GM19455 (cell line): ENCODE data around the gene ASXL3.

Experiments
- ATAC-seq: cut with Tn5 transposase; IDR thresholded peaks from one replicate; pipeline ENCODE4 v1.9.1; 2021; ENCODE audit not compliant: unreplicated experiment

ASXL3 gene

DNA sequence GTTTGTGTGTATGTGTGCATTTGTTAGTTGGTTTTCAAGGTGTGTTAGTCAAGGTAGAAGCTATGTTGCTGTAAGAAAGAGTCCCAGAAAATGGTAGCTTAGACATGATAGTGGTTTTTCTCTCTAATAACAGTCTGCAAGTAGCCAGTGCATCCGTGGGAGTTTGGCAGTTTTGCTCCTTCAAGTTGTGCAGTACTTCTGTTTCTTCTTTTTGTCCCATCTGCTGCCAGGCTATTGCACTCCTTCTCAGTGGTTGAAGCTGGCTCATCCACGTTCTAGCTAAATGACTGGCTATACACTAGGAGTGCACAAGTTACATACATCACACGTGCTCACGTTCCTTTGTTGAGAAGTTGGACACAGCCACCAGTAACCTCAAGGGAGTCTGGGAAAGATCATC lies 134.7 kb downstream of the ASXL3 start:
- no peak for ATAC-seq

DNA sequence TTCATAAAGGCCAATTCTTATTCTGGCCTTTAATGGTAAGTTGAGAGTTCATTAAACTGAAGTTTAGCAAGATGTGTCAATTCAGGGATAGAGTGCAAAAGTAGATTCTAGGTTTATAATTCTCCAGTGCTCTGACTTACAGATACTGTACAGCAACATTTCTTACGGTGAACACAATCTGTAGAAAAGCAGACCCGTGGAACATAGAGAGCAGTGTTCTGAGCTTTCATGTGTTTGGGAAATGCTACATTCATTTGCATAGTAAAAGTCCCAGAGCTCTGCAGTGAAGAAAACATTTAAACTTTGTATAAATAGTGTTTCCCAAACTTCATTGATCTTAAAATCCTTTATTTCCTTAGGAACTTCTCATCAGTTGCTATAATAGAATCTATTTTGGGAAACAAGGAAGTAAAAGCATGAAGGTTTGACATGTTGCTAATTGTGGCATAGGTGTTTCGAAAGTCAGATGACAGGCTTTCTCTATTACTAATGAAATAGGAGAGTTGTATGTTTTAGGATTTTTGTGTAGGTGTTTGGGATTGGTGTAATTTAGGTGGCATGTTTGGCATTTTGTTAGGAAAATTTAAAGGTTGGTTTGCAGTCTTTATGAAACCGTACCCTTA lies 138.2 kb downstream of the ASXL3 start:
- ATAC-seq: no peak

DNA sequence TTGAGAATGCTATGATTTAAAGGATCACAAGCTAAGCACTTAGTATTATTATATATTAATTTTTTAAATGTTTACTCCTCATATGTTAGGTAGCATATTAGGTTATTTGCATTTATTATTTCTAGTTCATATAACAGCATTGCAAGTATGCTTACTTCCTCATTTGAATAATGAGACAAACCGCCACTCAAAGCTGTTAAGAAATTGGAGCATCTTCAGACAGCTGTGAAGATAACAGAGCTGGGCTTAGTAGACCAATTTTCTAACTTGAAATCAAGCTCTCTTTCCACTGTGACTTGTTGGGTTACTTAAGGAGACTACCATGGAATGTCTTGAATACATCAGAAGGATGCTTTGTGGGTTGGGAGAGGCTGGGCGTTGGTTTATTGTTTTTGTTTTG lies 139.3 kb downstream of the ASXL3 start:
- no peak for ATAC-seq

DNA sequence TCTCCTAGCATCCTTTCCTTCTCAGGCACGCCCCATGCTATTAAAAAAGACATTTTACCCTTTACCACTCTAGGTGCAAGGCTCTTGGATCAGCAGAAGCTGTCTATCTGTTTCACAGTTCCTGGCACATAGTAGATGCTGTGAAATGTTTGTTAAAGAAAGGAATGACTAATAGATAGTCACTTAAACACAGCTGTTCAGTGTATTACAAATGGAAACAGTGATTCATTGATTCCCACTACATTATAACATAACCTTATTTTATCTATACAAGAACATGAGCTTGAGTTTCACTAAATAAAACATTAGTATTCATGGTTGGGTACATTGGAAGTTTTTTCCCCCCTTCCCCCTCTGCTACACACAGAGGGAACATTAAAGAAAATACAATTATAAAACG lies 142.1 kb downstream of the ASXL3 start:
- no peak for ATAC-seq

DNA sequence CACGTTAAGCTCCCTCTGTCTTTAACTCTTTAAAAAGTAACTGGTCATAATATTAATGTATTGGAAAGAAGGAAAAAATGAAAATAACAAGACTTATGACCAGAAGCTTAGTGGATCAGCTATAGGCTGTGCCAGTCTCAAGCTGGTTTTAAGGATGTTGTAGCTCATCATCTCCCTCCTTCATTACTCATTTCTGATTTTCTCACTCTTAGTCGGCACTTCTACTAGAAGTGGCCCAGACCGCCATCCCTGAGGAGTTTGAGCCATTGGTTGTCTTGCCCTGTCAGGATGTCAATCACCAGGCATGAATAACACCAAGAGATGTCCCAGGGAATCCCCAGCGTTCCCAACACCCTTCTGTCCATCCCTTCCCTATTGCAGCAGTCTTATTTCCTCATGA lies 151.5 kb downstream of the ASXL3 start:
- ATAC-seq: no peak

DNA sequence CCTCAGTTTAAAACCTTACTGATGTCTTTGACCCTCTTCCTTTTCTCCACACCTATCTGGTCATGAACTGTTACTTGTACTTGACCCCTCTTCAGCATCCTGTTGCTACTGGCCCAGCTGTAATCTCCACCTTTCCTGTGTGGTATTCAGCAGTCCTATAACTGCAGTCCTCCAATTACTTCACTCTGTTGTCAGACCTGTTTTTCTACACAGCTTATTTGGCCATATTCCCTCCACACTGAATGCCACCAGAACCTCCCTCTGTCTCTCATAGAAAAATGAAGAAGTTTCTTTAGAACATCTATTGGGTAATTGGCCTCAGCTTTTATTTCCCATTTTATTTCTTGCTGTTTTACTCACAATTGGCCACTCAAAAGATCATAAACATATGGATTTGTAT lies 155.4 kb downstream of the ASXL3 start:
- no peak for ATAC-seq

DNA sequence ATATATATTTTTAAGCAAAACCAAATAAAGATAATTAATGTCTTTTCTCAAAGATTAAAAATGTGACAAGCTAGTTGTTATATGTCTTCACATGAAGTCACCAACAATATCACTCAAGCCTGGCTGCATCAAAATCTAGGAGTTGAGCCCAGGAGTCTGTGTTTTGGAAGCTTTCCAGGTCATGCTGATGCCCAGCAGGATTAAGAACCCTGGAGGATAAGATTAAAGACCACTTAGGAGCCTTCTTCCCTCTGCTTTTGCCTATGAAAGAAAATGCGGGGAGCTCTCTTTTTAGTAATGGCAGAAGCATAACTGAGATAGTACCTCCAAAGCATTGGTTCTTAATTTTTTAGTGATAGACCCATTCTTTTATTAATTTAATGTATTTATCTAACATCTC lies 157.4 kb downstream of the ASXL3 start:
- ATAC-seq: no peak

DNA sequence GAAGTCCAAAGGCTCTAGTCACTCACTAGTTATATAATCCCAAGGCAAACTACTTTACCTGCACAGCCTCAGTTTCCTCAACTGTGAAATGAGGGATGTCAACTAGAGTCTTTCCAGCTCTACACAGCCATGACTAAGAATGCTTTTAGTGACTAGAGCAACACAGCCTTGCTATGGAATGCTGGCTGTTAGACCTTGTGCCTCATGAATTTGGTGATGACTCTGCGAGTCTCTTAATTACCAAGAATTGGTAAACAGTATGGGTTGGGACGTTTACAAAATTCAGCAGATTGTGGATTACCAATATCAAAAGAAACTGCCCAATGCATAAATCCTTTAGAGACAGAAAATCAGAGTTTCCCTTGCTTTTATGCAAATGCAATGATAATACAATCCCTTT lies 163.7 kb downstream of the ASXL3 start:
- no peak for ATAC-seq

DNA sequence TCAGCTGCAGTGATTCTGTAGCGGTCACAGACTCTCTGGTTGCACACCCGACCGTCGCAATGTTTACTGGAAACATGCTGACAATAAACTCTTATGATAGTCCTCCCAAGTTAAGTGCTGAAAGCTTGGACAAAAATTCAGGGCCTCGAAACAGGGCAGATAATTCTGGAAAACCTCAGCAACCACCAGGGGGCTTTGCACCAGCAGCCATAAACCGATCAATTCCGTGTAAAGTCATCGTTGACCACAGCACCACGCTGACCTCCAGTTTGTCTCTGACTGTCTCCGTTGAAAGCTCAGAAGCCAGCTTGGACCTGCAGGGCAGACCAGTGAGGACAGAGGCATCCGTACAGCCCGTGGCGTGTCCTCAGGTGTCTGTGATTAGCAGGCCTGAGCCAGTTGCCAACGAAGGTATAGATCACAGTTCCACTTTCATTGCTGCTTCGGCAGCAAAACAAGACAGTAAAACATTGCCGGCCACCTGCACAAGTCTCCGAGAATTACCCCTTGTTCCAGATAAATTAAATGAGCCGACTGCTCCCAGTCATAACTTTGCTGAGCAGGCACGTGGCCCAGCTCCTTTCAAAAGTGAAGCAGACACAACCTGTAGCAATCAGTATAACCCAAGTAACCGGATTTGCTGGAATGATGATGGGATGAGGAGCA lies 166.1 kb downstream of the ASXL3 start:
- no peak for ATAC-seq

DNA sequence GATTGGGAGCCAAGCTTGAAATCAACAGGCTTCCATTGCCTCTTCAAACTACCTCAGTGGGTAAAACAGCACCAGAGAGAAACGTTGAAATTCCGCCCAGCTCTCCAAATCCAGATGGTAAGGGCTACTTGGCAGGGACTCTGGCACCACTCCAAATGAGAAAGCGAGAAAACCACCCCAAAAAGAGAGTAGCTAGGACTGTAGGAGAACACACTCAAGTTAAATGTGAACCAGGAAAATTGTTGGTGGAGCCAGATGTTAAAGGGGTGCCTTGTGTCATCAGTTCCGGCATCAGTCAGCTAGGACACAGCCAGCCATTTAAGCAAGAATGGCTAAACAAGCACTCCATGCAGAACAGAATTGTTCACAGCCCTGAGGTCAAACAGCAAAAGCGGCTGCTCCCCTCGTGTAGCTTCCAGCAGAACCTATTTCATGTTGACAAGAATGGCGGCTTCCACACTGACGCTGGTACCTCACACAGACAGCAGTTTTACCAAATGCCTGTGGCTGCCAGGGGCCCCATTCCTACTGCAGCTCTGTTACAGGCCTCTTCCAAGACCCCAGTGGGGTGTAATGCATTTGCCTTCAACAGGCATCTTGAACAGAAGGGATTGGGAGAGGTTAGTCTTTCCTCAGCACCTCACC lies 167.3 kb downstream of the ASXL3 start:
- ATAC-seq: no peak

DNA sequence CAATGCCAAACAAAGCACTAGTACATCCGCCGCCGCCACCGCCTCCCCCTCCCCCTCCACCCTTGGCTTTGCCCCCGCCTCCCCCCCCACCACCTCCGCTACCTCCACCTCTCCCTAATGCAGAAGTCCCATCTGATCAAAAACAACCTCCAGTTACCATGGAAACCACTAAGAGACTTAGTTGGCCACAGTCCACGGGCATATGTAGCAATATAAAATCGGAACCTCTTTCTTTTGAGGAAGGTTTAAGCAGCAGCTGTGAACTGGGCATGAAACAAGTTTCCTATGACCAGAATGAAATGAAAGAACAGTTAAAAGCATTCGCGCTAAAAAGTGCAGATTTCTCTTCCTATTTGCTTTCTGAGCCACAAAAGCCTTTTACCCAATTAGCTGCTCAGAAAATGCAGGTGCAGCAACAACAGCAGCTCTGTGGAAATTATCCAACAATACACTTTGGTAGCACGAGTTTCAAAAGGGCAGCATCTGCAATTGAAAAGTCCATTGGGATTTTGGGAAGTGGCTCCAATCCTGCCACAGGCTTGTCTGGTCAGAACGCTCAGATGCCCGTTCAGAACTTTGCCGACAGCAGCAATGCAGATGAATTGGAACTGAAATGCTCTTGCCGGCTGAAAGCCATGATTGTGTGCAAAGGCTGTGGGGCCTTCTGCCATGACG lies 168.0 kb downstream of the ASXL3 start:
- ATAC-seq: no peak

DNA sequence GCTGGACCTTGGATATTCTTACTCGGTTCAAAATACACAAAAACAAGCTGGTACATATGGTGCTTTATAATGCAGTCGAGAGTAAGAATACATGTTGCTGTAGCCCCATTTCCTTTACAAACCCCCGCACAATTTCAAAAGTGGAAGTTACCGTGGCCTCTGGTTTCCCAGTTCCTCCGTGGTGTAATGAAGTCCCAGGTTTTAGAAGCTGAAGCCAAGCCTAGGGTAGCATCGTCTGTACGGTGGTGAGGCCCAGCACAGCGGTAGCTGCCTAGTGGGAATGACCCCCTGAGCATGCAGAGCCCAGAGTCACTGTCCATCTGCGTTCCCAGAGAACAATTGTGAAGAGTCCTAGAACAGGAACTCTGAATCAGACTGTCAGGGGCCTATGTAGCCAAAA lies 171.8 kb downstream of the ASXL3 start:
- no peak for ATAC-seq

DNA sequence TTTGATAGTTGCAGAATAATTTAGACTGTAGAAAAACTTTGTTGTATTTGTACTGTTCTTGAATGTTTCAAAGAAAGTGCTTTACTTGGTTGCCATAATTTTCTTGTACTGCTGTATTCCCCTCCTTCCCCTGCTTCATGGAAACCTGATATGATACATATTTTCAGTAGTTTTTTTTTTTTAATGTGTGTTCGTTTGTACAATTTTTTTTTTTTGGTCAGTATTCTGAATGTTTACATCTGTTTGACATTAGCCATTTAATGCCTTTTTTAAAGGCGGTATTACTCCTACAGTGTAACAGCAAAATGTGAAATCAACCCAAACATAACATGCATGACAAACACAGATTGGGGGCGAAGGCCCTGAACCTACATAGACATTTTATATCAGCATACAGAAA lies 172.3 kb downstream of the ASXL3 start:
- no peak for ATAC-seq

DNA sequence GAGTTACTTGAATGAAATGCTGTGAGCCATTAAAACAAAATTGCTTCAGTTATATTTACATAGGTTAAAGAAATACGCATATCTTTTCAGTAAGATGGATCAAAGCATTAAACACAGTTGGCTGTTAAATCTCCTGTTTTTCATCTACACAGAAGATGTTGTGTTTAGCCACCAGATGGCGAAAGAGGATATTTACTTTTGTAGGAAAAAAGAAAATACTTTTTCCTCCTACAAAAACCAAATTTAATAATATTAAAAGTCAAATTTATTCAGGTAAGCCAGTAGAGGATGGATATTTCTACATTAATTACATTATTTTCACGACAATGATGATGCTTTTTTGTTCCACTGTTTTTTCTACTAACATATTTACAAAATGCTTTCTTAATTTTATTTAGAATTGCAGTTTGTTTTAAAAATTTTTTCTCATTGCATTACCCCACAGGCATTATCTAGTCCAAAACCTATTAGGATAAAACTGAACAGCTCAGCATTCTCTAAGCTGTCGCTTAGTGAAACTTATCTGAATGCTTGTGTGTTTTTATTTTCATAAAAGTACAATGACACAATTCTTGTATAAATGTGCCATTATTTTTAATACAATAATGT lies 173.7 kb downstream of the ASXL3 start:
- no peak for ATAC-seq

DNA sequence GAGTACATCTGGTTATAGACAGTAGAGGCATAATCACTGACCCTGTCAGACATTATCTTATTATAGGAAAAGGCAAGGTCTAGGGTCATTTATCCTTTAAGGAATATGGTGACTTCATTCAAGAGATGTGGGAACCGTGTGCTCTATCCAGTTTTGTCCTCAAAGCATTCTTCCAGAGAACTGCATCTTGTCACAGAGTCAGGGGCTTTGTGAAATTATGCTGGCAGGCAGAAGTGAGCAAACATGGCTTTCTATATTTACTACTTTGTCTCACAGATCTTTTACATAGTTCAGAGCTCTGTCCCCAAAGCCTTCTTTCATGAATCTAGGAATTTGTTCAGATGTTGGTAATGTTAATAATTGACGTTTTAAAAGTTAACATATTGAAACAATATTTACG lies 177.4 kb downstream of the ASXL3 start:
- no peak for ATAC-seq

DNA sequence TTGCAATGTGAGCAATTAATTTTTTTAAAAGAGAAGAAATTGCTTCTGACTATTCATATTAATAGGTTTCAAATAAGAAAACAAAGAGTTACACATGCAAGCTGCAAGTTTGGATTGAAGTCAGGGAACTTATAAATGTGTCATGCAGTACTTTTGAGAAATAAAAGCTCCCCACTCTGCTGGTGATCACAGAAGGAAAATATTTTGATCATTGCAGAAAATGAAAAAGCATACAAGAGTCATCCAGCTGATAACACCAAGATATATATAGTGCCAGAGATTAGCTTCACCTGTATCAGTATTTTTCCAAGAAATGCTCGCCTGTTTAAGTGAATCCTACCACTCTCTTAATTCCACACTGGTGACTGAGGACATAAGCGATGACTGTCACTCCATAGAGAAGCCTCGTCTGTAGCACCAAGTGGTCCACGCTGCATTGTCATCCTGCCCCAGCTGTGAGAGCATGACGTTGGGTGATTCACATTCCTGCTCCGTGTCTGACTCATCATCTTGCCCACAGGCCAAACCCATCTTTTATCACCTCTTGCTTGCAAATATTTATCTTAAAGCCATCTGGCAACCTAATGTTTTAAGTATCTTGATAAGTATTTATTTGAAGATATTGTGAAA lies 178.0 kb downstream of the ASXL3 start:
- no peak for ATAC-seq

DNA sequence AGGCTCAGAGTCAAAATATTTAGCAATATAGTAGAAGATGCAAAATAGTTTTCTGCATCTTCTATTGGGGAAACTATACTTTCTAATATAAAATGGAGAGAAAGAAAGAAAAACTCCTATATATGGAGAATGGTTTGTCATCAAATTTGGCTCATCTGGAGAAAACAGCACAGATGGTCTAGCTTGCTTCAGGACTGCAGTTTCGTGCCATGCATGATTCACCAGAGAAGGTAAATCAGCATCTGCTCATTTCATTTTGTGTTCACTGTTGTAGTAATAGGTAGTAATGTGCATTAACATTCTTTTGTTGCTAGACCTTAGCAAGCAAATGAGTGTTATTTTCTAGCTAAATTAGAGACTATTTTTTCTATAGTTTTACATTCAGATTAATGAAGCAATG lies 179.0 kb downstream of the ASXL3 start:
- ATAC-seq: no peak

DNA sequence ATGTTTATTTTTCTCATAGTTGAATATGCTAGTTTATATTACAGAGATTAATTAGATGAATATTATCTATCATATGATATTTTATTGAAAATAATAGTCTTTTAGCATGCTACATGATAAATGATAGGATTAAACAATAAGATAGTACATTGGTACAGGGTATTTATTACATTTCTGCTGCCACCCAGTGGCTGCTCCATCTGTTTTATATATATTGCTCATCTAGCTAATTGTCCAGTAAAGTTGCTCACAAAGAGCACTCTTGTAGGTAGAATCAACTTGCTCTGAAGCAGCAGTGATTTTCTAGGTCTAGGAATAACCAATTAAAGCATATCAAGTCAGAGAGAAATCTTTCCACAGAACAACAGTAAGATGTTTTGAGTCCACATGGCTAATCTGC lies 183.3 kb downstream of the ASXL3 start:
- no peak for ATAC-seq

DNA sequence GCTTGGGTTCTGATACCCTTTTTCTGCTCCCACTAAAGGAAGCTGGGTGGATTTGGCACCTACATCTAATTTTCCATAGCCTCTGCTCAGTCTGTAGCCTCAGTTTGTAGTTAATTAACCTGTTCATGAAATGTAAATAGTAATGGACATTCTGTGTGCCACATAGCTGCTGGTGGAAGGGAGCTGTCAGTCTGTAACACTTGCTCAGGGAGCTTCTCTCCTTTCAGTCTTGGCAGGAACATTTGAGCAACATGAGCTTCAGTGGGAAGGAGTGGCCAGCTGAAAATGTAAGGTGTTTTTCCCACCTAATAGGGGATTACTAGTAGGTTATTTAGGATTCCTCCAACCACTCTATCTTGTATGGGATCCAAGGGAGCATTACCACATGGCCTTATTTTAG lies 203.4 kb downstream of the ASXL3 start:
- ATAC-seq: no peak
